Activated T-cell treated with anti-CD3 and anti-CD28 coated beads for 4 hours (primary cell): ENCODE data around the gene BAD.

ENCODE experiments used
- DNase-seq: peaks from one replicate; pipeline ENCODE4 v3.0.0-alpha.2; 2020

Gene BAD

GRCh38 chr11:64275031-64275800 is 9.2 kb downstream of the BAD start:
- DNase-seq: no peak

DNA sequence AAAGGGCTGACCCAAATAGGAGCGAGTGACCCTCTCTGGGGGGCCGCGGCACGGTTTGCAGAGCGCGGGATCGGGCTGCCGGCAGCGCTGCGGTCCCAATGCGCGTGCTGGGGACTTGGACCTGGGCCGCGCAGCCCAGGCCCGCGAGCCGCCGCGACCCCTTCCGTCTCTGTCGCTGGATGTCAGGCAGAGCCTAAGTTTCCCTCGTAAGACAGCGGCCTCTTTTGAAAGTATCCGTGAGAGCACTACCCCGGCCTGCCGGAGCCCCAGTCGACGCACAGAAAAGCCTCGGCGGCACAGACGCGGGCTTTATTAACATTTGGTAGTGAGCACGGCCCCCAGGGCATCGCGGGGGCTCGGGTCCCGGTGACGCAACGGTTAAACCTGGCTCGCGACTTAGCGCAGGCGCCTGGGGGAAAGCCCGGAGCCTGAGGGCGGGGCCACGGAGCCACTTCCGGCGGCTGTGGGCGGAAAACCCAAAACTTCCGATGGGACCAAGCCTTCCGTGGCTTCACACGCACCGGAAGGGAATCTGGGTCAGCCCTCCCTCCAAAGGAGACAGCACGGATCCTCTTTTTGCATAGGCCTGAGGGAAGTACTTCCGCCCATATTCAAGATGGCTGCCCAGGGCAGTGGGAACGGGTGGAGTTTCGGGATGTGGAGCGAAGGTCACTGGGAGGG is 14.8 kb downstream of the BAD start:
- peak; percentile 96 for DNase-seq

GRCh38 chr11:64268893-64269539 is 15.4 kb downstream of the BAD start:
- no peak for DNase-seq

DNA sequence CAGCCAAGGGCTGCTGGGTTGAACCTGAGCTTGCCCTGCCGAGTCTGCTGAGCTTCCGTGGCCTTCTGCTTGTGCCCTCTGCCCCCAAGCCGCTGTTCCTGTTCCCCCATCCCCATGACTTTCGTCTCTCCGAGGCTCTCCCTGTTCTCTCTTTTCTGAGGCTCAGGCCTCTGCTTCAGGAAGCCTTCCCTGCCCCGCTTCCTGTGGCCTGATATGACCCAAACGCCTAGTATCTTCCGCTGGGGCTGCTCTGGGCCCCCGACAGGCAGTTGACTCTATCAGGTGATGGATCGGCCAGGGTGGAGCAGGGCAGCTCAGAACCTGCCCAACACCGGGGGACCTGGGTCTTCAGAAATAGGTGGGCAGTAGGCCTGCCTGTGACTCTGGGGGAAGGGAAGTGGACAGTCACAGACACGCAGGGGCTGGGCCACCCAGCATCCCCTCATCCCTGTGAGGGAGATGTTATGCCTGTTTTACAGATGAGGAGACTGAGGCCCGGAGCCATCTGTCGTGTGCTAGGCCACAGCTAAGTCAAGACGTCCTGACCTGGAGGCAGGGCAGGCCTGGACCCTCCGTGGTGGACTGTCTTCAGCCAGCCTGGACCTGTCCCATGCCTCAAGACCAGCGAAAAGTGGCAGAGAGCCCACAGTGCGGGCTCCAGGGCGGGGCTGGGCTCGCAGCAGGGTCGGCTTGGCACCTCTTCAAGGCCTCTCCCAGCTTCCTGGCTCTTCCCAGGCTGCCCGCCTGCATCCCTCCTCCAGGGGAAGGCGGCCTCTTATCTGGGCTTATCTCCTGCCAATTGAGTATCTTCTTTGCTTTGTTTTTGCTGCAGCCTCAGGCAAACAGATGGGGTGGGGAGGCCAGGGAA is 16.2 kb downstream of the BAD start:
- no peak for DNase-seq

DNA sequence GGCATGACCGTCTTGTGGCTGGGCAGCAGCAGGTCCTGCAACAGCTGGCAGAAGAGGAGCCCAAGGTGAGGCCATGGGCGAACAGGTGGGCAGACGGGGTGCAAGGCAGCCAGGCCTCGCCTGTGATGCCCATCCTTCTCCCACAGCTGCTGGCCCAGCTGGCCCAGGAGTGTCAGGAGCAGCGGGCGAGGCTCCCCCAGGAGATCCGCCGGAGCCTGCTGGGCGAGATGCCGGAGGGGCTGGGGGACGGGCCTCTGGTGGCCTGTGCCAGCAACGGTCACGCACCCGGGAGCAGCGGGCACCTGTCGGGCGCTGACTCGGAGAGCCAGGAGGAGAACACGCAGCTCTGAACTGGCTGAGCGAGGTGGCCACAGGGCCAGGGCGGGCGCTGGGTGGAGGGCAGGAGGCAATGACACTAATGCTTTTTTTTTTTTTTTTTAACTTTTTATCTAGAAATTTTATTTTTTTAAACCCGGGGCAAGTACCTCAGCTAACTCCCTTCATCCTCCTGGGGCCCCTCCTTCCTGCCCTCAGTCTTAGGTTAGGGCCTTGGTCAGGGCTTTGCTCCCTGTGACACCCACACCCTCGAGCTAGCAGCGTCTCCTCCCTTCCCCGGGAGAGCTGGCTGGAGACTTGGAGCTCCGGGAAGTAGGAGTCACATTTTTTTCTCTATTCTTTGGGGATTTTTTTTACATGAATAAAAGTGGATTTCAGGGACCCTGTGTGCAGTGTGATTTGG is 17.1 kb downstream of the BAD start:
- DNase-seq: no peak

GRCh38 chr11:64266339-64266738 is 18.1 kb downstream of the BAD start:
- no peak for DNase-seq

DNA sequence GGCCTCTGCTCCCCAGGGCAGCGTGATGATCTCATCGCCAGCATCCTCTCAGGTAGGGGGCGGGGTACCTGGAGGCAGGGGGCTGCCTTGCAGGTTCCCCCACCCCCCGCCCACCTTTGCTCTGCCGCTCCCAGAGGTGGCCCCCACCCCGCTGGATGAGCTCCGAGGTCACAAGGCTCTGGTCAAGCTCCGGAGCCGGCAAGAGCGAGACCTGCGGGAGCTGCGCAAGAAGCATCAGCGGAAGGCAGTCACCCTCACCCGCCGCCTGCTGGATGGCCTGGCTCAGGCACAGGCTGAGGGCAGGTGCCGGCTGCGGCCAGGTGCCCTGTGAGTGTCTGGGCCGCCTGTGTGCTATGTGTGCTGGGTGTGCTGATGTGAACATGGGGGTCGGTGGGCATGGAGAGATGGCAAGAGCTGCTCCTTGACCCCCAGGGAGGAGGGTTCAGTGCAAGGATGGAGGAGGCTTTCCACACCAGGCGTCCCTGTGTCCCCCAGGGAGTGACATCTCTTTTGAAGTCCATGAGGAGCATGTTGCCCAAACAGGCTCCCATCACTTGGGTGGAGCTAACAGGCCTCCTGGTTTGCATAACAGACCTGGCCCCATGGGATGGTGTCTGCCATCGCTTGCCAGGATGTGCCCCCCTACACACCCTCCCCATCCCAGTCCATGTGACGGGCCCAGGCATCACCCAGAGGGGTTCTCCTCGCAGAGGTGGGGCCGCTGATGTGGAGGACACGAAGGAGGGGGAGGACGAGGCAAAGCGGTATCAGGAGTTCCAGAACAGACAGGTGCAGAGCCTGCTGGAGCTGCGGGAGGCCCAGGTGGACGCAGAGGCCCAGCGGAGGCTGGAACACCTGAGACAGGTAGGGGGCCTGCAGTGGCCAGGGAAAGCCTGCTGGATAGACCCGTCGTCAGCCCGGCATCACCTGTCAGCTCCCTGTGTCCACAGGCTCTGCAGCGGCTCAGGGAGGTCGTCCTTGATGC is 19.0 kb downstream of the BAD start:
- DNase-seq: no peak

GRCh38 chr11:64264371-64264852 is 20.1 kb downstream of the BAD start:
- no peak for DNase-seq

GRCh38 chr11:64263947-64264317 is 20.5 kb downstream of the BAD start:
- DNase-seq: no peak

DNA sequence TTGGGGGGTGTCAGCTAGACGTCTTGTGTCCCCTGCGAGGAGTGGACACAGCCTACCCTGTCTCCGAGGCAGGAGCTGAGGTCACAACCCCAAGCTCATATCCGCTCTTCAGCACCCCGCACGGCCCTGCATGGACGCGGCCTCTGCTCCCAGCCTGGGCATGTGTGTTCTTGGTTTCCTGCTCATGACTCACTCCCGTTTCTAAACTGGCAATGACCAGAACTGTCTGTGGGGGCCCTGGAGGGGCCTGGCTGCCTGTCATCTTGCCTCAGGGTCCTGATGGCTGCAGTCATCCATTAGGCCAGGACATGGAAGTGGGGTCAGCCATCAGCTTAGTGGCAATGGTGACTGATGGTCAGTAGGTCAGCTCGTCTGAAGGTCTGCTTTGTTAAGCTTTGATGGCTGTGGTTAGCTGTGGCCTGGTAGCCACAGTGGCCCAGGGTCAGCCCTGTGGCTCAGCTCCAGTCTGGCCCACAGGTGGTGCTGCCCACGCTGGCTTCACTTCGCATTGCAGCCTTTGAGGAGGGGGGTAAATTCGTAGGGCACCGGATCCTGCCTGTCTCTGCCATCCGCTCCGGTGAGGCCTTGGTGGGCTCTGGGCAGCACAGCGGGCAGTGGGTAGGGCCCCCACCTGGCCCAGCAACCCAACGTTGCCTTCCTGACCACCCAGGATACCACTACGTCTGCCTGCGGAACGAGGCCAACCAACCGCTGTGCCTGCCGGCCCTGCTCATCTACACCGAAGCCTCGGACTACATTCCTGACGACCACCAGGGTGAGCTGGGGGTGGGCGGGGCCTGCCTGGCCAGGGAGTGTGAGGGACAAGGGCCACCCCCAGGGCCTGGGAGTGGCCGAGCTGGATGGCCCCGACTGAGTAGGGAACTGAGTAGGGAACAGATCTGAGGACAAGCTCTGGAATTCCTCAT is 21.2 kb downstream of the BAD start:
- DNase-seq: no peak

- DNase-seq: no peak
Observed at GRCh38 chr11:64262271-64263002, 22.0 kb downstream of the BAD start.

- no peak for DNase-seq
Observed at GRCh38 chr11:64261556-64262080, 22.8 kb downstream of the BAD start.

DNA sequence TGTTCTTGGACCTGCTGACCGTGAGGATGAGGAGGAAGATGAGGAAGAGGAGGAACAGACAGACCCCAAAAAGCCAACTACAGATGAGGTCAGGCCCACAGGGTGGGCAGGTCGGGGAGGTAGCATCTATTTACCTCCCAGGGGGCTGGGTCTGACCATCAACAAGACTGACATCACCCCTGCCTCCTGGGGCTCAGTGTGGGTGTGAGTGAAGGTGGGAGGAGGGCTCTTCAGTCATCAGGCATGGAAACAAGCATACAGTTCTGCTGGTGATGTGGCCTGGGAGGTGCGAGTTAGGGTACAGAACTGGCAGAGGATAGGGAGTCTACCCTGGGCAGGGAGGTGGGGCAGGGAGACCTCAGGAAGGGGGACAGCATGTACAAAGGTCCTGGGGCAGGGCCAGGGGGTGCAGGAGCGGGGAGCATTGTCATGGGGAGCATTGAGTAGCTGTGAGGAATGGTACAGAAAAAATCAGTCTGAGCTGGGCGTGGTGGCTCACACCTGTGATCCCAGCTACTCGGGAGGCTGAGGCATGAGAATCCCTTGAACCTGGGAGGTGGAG is 24.2 kb downstream of the BAD start:
- DNase-seq: no peak

DNA sequence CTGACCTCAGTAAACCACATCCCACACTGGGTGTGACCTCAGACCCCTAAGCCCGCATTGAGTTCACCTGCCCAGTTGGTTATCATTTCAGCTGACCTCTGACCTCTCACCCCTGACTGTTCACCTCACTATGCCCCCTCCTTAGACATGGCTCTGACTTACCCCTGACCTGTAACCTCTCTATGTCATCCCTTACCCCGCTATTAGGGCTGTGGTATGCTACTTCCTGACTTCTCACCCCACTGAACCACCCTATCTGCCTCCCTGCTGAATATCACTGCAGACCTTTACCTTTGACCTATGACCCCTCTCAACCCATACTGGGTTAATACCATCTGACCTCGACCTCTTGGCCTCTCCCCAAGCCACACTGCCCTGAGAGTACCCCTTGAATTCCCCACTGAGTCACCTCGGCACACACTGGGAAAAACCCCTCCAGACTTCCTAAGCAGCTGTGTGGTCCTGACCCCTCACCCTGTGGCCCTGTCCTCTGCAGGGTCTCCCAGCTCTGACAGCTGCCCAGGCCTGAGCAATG is 24.9 kb downstream of the BAD start:
- no peak for DNase-seq

DNA sequence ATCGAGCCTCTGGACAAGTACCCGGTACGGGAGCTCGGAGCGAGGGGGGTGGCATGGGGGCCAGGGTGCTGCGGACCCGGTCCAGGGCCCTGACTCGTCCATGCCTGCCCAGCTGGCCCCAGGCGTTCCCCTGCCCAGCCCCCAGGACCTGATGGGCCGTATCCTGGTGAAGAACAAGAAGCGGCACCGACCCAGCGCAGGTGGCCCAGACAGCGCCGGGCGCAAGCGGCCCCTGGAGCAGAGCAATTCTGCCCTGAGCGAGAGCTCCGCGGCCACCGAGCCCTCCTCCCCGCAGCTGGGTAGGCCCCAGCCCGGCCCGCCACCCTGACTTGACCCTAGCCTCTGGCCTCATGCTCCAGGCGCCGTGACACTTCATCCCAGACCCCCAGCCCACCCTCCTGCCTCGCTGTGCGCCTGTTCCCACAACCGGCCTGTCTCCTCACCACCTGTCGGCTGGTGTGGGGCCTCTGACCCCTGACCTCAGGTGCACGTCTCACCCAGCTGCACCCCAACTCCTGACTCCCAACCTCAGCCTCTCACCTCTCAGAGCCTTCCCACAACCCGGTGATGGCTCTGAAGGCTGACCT is 25.4 kb downstream of the BAD start:
- no peak for DNase-seq

- DNase-seq: no peak
Observed at GRCh38 chr11:64258356-64258755, 26.1 kb downstream of the BAD start.

DNA sequence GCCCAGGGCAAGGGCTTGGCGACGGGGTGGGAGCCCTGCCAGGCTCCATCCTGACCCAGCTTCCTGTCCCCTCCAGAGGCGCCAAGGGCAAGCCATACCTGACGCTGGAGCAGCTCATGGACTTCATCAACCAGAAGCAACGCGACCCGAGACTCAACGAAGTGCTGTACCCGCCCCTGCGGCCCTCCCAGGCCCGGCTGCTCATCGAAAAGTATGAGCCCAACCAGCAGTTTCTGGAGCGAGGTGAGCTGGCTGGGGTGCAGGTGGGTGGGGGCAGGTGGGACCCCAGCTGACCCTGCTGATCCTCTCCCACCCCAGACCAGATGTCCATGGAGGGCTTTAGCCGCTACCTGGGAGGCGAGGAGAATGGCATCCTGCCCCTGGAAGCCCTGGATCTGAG is 28.2 kb downstream of the BAD start:
- no peak for DNase-seq
